Measurements from ENCODE around the gene IRS2.
"Not testable (repeated sequence)": the region's sequence is repeated elsewhere in the genome, so short reads cannot be mapped to it uniquely, and the experiment has no call there.

Gene IRS2

DNA sequence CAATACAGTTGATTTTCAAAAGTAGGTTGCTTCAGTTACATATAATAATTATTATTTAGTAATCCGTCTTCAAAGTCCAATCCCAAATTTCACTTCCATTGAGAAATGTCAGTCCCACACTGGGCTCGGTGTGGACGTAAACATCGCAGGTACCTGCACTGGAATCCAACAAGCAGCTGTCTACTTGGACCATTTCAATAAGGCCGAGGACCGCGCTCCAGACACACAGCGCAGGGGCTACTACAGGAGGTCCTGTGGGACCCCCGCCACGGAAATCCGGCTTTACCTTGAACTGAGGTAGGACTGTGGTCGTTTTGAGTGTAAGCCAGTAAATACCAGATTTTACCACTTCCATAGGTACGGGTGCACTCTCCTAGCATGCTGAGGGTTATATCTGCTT, 30.8 kb downstream of the IRS2 start:
- no peak for DNase-seq

- no peak for DNase-seq
Measured at GRCh38 chr13:109751477-109751876, 34.9 kb downstream of the IRS2 start.

DNA sequence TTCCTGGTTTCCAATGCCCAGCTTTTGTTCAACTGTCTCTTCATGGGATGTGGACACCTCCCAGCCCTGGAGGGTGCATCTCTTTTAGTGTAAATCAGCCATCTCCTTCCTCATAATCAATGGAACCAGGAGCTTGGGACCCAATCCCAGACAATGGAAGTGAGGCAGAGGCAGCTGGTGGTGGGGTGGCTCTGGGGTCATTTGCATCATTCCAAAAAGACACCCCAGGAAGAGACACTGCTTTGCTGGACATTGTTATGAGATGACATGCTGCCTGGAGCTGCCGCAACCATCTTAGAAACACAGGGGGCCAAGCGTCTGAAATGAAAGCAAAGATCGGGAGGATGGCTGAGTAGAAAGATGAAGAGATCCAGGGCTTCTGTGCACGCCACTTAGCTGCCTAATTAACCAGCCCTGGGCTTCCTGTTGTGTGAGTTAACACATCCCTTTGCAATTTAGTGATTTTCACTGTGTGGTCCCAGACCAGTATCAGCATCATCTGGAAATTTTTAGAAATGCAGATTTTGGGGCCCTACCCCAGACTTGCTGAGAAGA, 36.1 kb downstream of the IRS2 start:
- no peak for DNase-seq

DNA sequence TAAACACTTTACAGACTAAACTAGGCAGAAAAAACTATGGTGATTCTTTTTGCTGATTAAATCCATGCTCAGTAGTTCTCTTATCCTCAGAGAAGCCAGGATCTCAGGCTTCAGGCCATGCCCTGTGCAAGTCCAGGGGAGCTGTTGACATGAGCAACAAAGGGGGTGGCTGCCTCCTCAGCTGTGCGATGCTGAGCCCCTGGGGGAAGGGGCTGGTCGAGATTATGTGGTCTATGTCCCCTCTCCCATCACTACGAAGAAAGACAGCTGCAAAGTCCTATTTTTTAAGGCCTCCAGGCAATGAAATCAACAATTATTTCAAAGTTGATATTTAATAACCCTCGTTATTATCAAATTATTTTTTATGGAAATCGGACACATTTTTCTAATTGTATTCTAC, 37.0 kb downstream of the IRS2 start:
- DNase-seq = no peak

- DNase-seq = no peak
Measured at GRCh38 chr13:109748677-109749076, 37.7 kb downstream of the IRS2 start.

GRCh38 chr13:109747524-109747923, 38.9 kb downstream of the IRS2 start:
- DNase-seq = no peak

- DNase-seq = no peak
Measured at GRCh38 chr13:109746364-109746763, 40.0 kb downstream of the IRS2 start.

DNA sequence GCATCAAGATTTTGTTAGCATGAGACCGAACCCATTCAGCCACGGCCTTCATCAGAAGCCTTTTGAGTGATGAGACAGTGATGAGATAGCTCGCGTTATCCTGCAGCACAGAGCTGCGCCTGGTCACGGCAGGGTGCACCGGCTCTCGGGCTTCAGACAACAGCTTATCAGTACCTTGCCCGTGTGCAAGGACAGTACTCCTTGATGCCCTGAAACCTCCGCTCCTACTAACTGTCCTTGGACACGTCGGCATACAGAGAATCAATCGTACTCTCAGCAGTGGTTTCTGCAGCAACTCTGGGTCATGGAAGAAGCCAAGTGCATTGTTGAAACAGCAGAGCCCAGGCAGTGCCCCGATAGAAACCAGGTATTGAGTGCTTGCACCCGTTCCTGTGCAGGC, 40.7 kb downstream of the IRS2 start:
- DNase-seq = no peak

- DNase-seq = no peak
Measured at GRCh38 chr13:109745060-109745459, 41.3 kb downstream of the IRS2 start.

GRCh38 chr13:109744512-109745051, 41.8 kb downstream of the IRS2 start:
- DNase-seq = no peak

DNA sequence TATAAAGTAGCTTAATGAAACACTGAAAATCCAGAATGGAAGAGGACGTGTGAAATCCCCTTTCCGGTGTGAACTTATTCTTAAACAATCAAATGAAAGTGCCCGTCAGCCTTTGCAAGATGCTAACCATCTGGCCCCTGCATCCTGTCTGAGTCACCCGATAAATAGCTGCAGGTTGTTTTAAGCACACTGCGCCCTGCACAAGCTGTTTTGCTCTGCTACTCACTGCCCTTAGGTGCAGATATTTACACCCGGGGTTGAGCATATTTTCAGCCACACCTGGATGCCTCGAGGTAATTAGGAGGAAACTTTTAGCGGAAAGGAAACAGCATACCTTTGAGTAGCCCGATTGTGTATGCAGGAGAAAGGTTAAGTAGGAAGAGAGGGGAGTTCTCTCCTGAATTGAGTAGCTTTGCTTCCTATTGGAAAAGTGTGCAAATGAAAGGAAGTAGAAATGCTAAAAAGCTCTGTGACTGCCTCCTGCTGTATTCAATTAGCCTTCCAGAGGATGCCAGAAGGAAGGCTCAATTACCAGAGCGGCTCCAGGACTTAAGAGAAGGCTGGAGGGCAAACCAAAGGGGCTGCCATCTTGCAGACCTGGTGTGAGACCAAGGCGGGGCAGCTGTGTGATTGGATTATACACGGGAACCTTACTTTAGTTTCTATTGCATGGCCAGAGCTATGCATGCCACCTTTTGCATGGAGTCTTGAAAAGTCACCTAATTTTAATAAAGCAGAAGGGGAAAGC, 42.5 kb downstream of the IRS2 start:
- no peak for DNase-seq

- no peak for DNase-seq
Measured at GRCh38 chr13:109741966-109742365, 44.4 kb downstream of the IRS2 start.

DNA sequence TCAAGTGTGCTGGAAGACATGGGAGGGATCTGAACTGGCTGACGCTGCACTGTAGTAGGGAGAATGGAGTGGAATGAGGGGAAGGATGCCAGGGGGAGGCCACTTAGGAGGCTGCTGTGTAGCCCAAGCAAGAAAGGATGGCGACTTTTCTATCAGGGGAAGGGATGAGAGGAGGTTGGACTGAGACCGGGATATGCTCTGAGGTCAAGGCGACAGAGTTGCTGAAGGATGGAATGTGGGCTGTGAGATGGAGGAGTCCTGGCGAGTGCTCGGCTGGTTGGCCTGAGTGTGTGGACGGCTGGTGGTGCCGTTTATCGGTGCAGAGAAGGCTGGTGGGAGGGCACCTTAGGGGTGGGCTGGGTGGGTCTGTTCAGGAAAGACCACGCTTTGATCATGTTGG, 45.7 kb downstream of the IRS2 start:
- no peak for DNase-seq

DNA sequence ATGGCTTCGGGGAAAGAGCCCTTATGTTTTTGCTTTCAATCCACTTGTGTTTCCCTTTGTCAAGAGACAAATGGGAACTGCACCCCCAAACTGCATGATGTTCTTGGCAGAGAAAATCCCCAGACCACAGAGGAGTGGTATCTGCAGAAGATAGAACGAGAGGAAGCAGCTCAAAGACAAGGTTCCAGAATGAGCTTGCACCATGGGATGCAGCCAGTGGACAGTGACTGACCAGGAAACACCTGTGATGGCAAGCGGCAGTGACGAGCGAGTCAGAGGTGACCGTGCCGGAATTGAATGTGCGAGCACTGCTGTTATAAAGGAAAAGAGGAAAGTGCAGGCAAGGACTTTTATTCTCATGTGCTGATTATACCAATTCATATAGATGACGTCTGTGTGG, 46.3 kb downstream of the IRS2 start:
- DNase-seq = no peak

GRCh38 chr13:109738298-109738746, 48.1 kb downstream of the IRS2 start:
- DNase-seq = no peak

GRCh38 chr13:109737606-109738005, 48.8 kb downstream of the IRS2 start:
- no peak for DNase-seq

GRCh38 chr13:109737046-109737573, 49.3 kb downstream of the IRS2 start:
- DNase-seq = no peak

DNA sequence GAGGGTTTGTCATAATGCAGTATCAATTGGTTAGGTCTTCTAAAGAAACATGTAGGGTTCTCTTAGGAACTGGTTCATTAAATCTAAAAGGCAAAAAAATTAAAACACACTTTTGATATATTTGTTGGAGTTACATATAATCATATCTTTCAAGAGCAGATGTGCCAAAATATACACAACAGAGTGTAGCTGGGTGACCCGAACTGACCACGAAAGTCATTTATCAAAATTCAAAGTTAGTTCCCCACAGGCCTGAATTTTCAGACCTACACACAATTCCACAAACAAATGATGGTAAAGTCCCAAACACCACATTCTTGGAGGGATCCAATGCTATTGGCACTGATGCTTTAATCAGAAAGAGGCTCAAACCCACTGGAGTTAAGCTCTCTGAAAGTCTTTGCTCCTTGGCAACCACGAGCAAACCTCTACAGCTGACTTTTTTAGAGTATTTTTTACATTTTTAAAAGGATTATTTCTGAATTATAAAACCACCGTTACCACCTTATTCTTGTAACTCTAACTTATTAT, 50.9 kb downstream of the IRS2 start:
- DNase-seq = no peak

- no peak for DNase-seq
Measured at GRCh38 chr13:109734002-109734785, 52.2 kb downstream of the IRS2 start.

- no peak for DNase-seq
Measured at GRCh38 chr13:109733550-109733949, 52.8 kb downstream of the IRS2 start.

DNA sequence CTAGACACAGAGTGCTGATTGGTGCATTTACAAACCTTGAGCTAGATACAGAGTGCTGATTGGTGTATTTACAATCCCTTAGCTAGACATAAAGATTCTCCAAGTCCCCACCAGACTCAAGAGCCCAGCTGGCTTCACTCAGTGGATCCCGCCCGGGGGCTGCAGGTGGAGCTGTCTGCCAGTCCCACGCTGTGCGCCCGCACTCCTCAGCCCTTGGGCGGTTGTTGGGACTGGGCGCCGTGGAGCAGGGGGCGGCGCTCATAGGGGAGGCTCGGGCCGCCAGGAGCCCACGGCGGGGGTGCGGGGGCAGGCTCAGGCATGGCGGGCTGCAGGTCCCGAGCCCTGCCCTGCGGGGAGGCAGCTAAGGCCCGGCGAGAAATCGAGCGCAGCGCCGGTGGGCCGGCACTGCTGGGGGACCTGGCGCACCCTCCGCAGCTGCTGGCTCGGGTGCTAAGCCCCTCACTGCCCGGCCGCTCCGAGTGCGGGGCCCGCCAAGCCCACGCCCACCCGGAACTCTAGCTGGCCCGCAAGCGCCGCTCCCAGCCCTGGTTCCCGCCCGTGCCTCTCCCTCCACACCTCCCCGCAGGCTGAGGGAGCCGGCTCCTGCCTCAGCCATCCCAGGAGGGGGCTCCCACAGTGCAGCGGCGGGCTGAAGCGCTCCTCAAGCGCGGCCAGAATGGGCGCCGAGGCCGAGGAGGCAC, 53.8 kb downstream of the IRS2 start:
- DNase-seq = not testable (repeated sequence)

DNA sequence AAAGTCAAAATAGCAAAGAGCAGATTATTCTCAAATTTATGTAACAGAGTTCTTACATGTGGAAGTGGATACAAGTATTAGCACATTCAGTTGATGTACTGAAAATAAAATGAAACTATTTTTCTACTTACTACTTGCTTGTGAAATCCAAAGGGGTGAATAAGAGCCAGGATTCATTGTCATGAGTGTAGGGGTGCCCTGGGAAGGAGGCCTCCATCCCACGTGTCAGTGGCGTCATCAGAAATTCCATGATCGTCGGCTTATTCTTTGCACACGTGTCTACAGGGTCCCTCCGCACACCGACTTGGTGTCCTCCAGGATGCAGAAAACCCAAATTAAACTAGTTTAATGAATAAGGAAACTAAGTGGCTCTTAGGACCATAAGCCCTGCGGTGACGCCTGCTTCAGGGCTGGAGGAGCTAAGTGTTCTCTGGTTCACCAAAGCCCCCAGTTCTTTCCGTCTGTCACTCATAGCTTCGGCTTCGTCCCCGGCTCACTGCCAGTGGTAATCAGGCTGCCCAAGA, 55.5 kb downstream of the IRS2 start:
- no peak for DNase-seq

Data from activated effector memory CD4-positive, alpha-beta T cell treated with anti-CD3 and anti-CD28 coated beads, Interleukin-2, amount 50 U/mL, for 16 hours (primary cell).